ACC112 (cell line): ENCODE results near the gene CASS4.
A peak's percentile ranks its signal among the peaks of the same experiment; 100 is the strongest.
"Not testable (repeated sequence)": the region's sequence is repeated elsewhere in the genome, so short reads cannot be mapped to it uniquely, and the experiment has no call there.

Experiments
- H2AFZ ChIP-seq: fragments of 200-600 bp; sonication (generic); one replicate; pipeline ENCODE4 v1.6.0; 2017; ENCODE audit warnings: antibody characterized with exemption, low read length; ENCODE audit not compliant: unreplicated experiment
- H3K27ac ChIP-seq: fragments of 200-600 bp; sonication (generic); 2 replicates; pipeline ENCODE4 v1.5.1; 2014; ENCODE audit warnings: low read depth, mild to moderate bottlenecking, antibody characterized with exemption, low read length, moderate library complexity
- H3K27me3 ChIP-seq: fragments of 200-600 bp; sonication (generic); 2 replicates; pipeline ENCODE4 v1.6.1; 2014; ENCODE audit warnings: mild to moderate bottlenecking, antibody characterized with exemption, low read length, moderate library complexity, mixed read lengths; ENCODE audit not compliant: insufficient read depth
- H3K36me3 ChIP-seq: fragments of 200-600 bp; sonication (generic); 2 replicates; pipeline ENCODE4 v1.6.1; 2016; ENCODE audit warnings: mild to moderate bottlenecking, antibody characterized with exemption, low read length, moderate library complexity, mixed read lengths; ENCODE audit not compliant: insufficient read depth
- H3K4me1 ChIP-seq: fragments of 200-600 bp; sonication (generic); one replicate; pipeline ENCODE4 v1.6.1; 2016; ENCODE audit warnings: low read length, mixed read lengths; ENCODE audit not compliant: insufficient read depth, unreplicated experiment, control insufficient read depth
- H3K4me3 ChIP-seq: fragments of 200-600 bp; sonication (generic); 2 replicates; pipeline ENCODE4 v1.5.1; 2014; ENCODE audit warnings: mild to moderate bottlenecking, low read depth, low read length
- H3K79me2 ChIP-seq: fragments of 200-600 bp; sonication (generic); one replicate; pipeline ENCODE4 v1.6.0; 2016; ENCODE audit warnings: low read length; ENCODE audit not compliant: control insufficient read depth, unreplicated experiment, insufficient read depth

Gene CASS4

GRCh38 chr20:56392132-56392880 is 19.8 kb upstream of the CASS4 start, which contains the start of the genes AURKA and CSTF1:
TSS of gene AURKA (minus strand) at chr20:56392215. CDS start at chr20:56388197, 4,018 bp downstream.
TSS of gene CSTF1 (plus strand) at chr20:56392645. CDS start at chr20:56395553, 2,908 bp downstream.
- H3K27ac ChIP-seq = peak within 1 kb of the TSS; percentile 92
- peak within 1 kb of the TSS; percentile 89 for H3K4me3 ChIP-seq
- H3K79me2 ChIP-seq = peaks cover 83% of the 10 kb centered on the region
- peaks cover 19% of the 10 kb centered on the region for H3K36me3 ChIP-seq
- H2AFZ ChIP-seq = peak within 1 kb of the TSS; percentile 83
- peaks cover 17% of the 10 kb centered on the region for H3K4me1 ChIP-seq
- no peaks in the 10 kb centered on the region for H3K27me3 ChIP-seq

GRCh38 chr20:56392881-56393482 is 19.1 kb upstream of the CASS4 start:
- Histone ChIP-seq H3K4me1 (peaks cover 17% of the 10 kb centered on the region), H2AFZ (peak overlapping the region; percentile 83), H3K27ac (peak overlapping the region; percentile 92), H3K79me2 (peaks cover 76% of the 10 kb centered on the region), H3K36me3 (peaks cover 25% of the 10 kb centered on the region), H3K27me3 (no peaks in the 10 kb centered on the region), H3K4me3 (peak overlapping the region; percentile 89)

- Histone ChIP-seq H3K4me3 (peak overlapping the region; percentile 89), H3K27ac (peak overlapping the region; percentile 92; the same call in 1 of the 2 replicates), H3K79me2 (peaks cover 70% of the 10 kb centered on the region), H3K4me1 (peaks cover 17% of the 10 kb centered on the region), H3K36me3 (peaks cover 28% of the 10 kb centered on the region), H2AFZ (no peak overlapping the region), H3K27me3 (no peaks in the 10 kb centered on the region)
Measured at GRCh38 chr20:56393653-56394052, 18.4 kb upstream of the CASS4 start.

- H2AFZ ChIP-seq = no peak overlapping the region
- no peaks in the 10 kb centered on the region for H3K27me3 ChIP-seq
- H3K36me3 ChIP-seq = peaks cover 39% of the 10 kb centered on the region
- no peak overlapping the region for H3K4me3 ChIP-seq
- H3K4me1 ChIP-seq = peaks cover 17% of the 10 kb centered on the region
- no peak overlapping the region for H3K27ac ChIP-seq
- H3K79me2 ChIP-seq = peaks cover 60% of the 10 kb centered on the region
Measured at GRCh38 chr20:56395166-56395565, 16.9 kb upstream of the CASS4 start.

- Histone ChIP-seq H3K27me3 (no peaks in the 10 kb centered on the region), H3K4me3 (no peak overlapping the region), H2AFZ (no peak overlapping the region), H3K4me1 (no peaks in the 10 kb centered on the region), H3K79me2 (peaks cover 27% of the 10 kb centered on the region), H3K27ac (no peak overlapping the region), H3K36me3 (peaks cover 55% of the 10 kb centered on the region)
Measured at GRCh38 chr20:56400001-56400640, 11.9 kb upstream of the CASS4 start.

- Histone ChIP-seq H3K27me3 (no peaks in the 10 kb centered on the region), H3K36me3 (peaks cover 36% of the 10 kb centered on the region), H3K27ac (no peak overlapping the region), H3K4me3 (no peak overlapping the region), H2AFZ (no peak overlapping the region), H3K79me2 (peaks cover 17% of the 10 kb centered on the region), H3K4me1 (no peaks in the 10 kb centered on the region)
Measured at GRCh38 chr20:56403465-56403864, 8.6 kb upstream of the CASS4 start.

- H3K4me3 ChIP-seq, H3K27ac ChIP-seq, H3K27me3 ChIP-seq, H2AFZ ChIP-seq, H3K4me1 ChIP-seq: not testable (repeated sequence)
- Histone ChIP-seq H3K79me2 (peaks cover 11% of the 10 kb centered on the region), H3K36me3 (peaks cover 24% of the 10 kb centered on the region)
Measured at GRCh38 chr20:56405356-56405755, 6.7 kb upstream of the CASS4 start.

- Histone ChIP-seq H2AFZ (no peak overlapping the region), H3K4me1 (peaks cover 6% of the 10 kb centered on the region), H3K36me3 (peaks cover 15% of the 10 kb centered on the region), H3K27ac (no peak overlapping the region), H3K4me3 (no peak overlapping the region), H3K79me2 (no peaks in the 10 kb centered on the region), H3K27me3 (no peaks in the 10 kb centered on the region)
Measured at GRCh38 chr20:56406910-56407309, 5.2 kb upstream of the CASS4 start.

GRCh38 chr20:56409521-56409920 is 2.5 kb upstream of the CASS4 start:
- peaks cover 8% of the 10 kb centered on the region for H3K36me3 ChIP-seq
- H3K79me2 ChIP-seq = no peaks in the 10 kb centered on the region

GRCh38 chr20:56409956-56410355 is 2.1 kb upstream of the CASS4 start:
- no peak overlapping the region for H3K4me3 ChIP-seq
- no peaks in the 10 kb centered on the region for H3K79me2 ChIP-seq
- H3K4me1 ChIP-seq = peaks cover 19% of the 10 kb centered on the region
- H3K27me3 ChIP-seq = no peaks in the 10 kb centered on the region
- H3K36me3 ChIP-seq = peaks cover 8% of the 10 kb centered on the region
- no peak overlapping the region for H2AFZ ChIP-seq
- peak overlapping the region; percentile 23; the same call in 1 of the 2 replicates for H3K27ac ChIP-seq

More at GRCh38 chr20:56409521-56409920, 2.5 kb upstream of the CASS4 start:
- Histone ChIP-seq H3K27ac (peak overlapping the region; percentile 30; the same call in 1 of the 2 replicates), H3K4me3 (no peak overlapping the region), H2AFZ (no peak overlapping the region), H3K4me1 (peaks cover 15% of the 10 kb centered on the region), H3K27me3 (no peaks in the 10 kb centered on the region)
